Smooth muscle cell (in vitro differentiated cells): Measurements from ENCODE around the gene ZSCAN9. TPM values are rescaled to one million over a fixed set of nuclear protein-coding genes. Genes with fewer than 3 reads are reported as not detected.
A peak's percentile ranks its signal among the peaks of the same experiment; 100 is the strongest.

Experiments used
- DNase-seq: peaks from one replicate; lab custom pipeline; 2025; ENCODE audit not compliant: unreplicated experiment; lab: John Stamatoyannopoulos, UW
- H2AFZ ChIP-seq: fragments of 200-600 bp; sonication (generic); 2 replicates; pipeline ENCODE4 v1.6.0; 2016; ENCODE audit warnings: antibody characterized with exemption, low read depth, mild to moderate bottlenecking
- H3F3A ChIP-seq: fragments of 200-600 bp; sonication (generic); 2 replicates; pipeline ENCODE4 v1.6.0; 2017; ENCODE audit warnings: antibody characterized with exemption, low read depth
- H3K27ac ChIP-seq: fragments of 200-600 bp; sonication (generic); 2 replicates; pipeline ENCODE4 v1.5.1; 2016; ENCODE audit warnings: low read depth, mild to moderate bottlenecking
- H3K27me3 ChIP-seq: fragments of 200-600 bp; sonication (generic); 2 replicates; pipeline ENCODE4 v1.6.1; 2016; ENCODE audit warnings: low read depth, mild to moderate bottlenecking
- H3K36me3 ChIP-seq: fragments of 200-600 bp; sonication (generic); 2 replicates; pipeline ENCODE4 v1.5.1; 2016; ENCODE audit warnings: low read depth
- H3K4me1 ChIP-seq: fragments of 200-600 bp; sonication (generic); 2 replicates; pipeline ENCODE4 v1.5.1; 2016; ENCODE audit warnings: low read depth
- H3K4me2 ChIP-seq: fragments of 200-600 bp; sonication (generic); 2 replicates; pipeline ENCODE4 v1.6.0; 2016; ENCODE audit warnings: mild to moderate bottlenecking
- H3K4me3 ChIP-seq: fragments of 200-600 bp; sonication (generic); 2 replicates; pipeline ENCODE4 v1.5.1; 2016; ENCODE audit warnings: mild to moderate bottlenecking
- H3K79me2 ChIP-seq: fragments of 200-600 bp; sonication (generic); 2 replicates; pipeline ENCODE4 v1.6.0; 2016; ENCODE audit warnings: low read depth, mild to moderate bottlenecking
- H3K9ac ChIP-seq: fragments of 200-600 bp; sonication (generic); 2 replicates; pipeline ENCODE4 v1.6.0; 2016; ENCODE audit warnings: low read depth
- H3K9me3 ChIP-seq: fragments of 200-600 bp; sonication (generic); replicated peaks from 2 replicates; pipeline ENCODE4 v1.5.1; 2016; ENCODE audit warnings: low read depth
- H4K20me1 ChIP-seq: fragments of 200-600 bp; sonication (generic); 2 replicates; pipeline ENCODE4 v1.6.0; 2016; ENCODE audit warnings: low read depth
- WGBS: methylation state at CpG from one replicate; pipeline ENCODE4 v1.1.7; 2016; ENCODE audit warnings: low lambda C conversion rate; 5-methylcytosine and 5-hydroxymethylcytosine counted together
- polyA plus RNA-seq: library from polyadenylated mRNA; unstranded; fragments of >200 nt; fragmentation: Nextera tagmentation; extraction: Ambion mirVana; gene quantifications from 2 replicates; pipeline ENCODE4 v1.2.1, GENCODE V29; 2016
- total RNA-seq: library from RNA; depleted of rRNA; stranded (reverse); fragments of >200 nt; gene quantifications from 2 replicates; pipeline ENCODE4 v1.2.3, GENCODE V29; 2014
- TF ChIP-seq, protein P1 (sequence below): fragments of 200-600 bp; sonication (generic); IDR thresholded peaks from 2 replicates; pipeline ENCODE4 v1.5.1; 2017; ENCODE audit warnings: borderline replicate concordance, mild to moderate bottlenecking, antibody characterized with exemption; ENCODE audit not compliant: insufficient read depth, poor library complexity, severe bottlenecking

ZSCAN9 gene
- total and polyA plus RNA-seq, 2 experiments from 2014 or later = 7.3 to 18.3 TPM

GRCh38 chr6:28226460-28226859, 1.4 kb downstream of the ZSCAN9 start:
- H3K9ac ChIP-seq = no peak overlapping the region

GRCh38 chr6:28232785-28233184, 7.7 kb downstream of the ZSCAN9 start:
- Histone ChIP-seq H2AFZ (no peak overlapping the region), H3K27ac (no peak overlapping the region), H3K36me3 (peaks cover 16% of the 10 kb centered on the region), H3K4me2 (no peak overlapping the region), H3K27me3 (no peaks in the 10 kb centered on the region), H3K4me3 (no peak overlapping the region), H3K4me1 (no peaks in the 10 kb centered on the region), H3K9ac (no peak overlapping the region), H3F3A (no peaks in the 10 kb centered on the region), H3K9me3 (no peaks in the 10 kb centered on the region), H4K20me1 (no peaks in the 10 kb centered on the region), H3K79me2 (no peaks in the 10 kb centered on the region)
- no peak for DNase-seq
- 97% methylated on average over 11 of the region's 11 CpGs for WGBS
- TF ChIP-seq, protein P1, sequence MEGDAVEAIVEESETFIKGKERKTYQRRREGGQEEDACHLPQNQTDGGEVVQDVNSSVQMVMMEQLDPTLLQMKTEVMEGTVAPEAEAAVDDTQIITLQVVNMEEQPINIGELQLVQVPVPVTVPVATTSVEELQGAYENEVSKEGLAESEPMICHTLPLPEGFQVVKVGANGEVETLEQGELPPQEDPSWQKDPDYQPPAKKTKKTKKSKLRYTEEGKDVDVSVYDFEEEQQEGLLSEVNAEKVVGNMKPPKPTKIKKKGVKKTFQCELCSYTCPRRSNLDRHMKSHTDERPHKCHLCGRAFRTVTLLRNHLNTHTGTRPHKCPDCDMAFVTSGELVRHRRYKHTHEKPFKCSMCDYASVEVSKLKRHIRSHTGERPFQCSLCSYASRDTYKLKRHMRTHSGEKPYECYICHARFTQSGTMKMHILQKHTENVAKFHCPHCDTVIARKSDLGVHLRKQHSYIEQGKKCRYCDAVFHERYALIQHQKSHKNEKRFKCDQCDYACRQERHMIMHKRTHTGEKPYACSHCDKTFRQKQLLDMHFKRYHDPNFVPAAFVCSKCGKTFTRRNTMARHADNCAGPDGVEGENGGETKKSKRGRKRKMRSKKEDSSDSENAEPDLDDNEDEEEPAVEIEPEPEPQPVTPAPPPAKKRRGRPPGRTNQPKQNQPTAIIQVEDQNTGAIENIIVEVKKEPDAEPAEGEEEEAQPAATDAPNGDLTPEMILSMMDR = no peak

More at GRCh38 chr6:28226460-28226859, 1.4 kb downstream of the ZSCAN9 start:
- TF ChIP-seq, protein P1 = no peak
- Histone ChIP-seq H3K4me3 (peak overlapping the region; percentile 96), H3F3A (no peaks in the 10 kb centered on the region), H2AFZ (no peak overlapping the region), H3K4me2 (peak overlapping the region; percentile 98), H3K36me3 (peaks cover 7% of the 10 kb centered on the region), H3K27ac (no peak overlapping the region), H3K27me3 (peaks cover 6% of the 10 kb centered on the region), H4K20me1 (no peaks in the 10 kb centered on the region), H3K4me1 (peaks cover 14% of the 10 kb centered on the region), H3K79me2 (peaks cover 10% of the 10 kb centered on the region), H3K9me3 (no peaks in the 10 kb centered on the region)
- DNase-seq = no peak
- 90% methylated on average over 2 of the region's 2 CpGs for WGBS

- Histone ChIP-seq H3K27me3 (no peaks in the 10 kb centered on the region), H4K20me1 (no peaks in the 10 kb centered on the region), H2AFZ (no peak overlapping the region), H3K79me2 (no peaks in the 10 kb centered on the region), H3K4me3 (no peak overlapping the region), H3K9ac (no peak overlapping the region), H3K9me3 (no peaks in the 10 kb centered on the region), H3K27ac (no peak overlapping the region), H3K4me1 (no peaks in the 10 kb centered on the region), H3K4me2 (no peak overlapping the region), H3F3A (no peaks in the 10 kb centered on the region), H3K36me3 (peaks cover 13% of the 10 kb centered on the region)
- WGBS = 92% methylated on average over 3 of the region's 3 CpGs
- TF ChIP-seq, protein P1 = no peak
- no peak for DNase-seq
These were observed 10.9 kb downstream of the ZSCAN9 start for GRCh38 chr6:28235912-28236452.

DNA sequence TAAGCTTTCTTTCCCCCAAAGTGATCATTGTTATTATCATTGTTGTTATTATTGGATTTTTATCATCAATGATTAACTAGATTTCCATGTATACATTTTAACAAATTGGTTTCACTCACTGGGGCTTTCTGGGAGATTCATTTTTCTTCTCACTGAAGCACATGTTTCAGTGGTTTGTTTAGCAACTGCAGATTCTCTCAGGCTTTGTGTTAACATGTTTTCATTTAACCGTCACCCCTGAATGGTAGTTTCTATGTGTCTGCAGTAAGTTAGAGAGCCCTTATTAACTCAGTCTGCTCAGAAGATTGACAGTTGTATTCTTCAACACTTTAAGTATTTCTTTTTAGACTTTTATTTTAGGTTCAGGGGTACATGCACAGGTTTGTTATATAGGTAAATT, 14.6 kb downstream of the ZSCAN9 start:
- Histone ChIP-seq H3K4me3 (no peak overlapping the region), H3K27ac (no peak overlapping the region), H3K4me2 (no peak overlapping the region), H3K27me3 (no peaks in the 10 kb centered on the region), H3K36me3 (peaks cover 6% of the 10 kb centered on the region), H3K79me2 (no peaks in the 10 kb centered on the region), H3K9me3 (no peaks in the 10 kb centered on the region), H4K20me1 (no peaks in the 10 kb centered on the region), H3F3A (no peaks in the 10 kb centered on the region), H3K4me1 (no peaks in the 10 kb centered on the region), H3K9ac (no peak overlapping the region), H2AFZ (no peak overlapping the region)
- 97% methylated on average over 1 of the region's 1 CpG for WGBS
- TF ChIP-seq, protein P1 = no peak
- no peak for DNase-seq
